Muscle of leg (tissue), 9 donors: ENCODE results near the gene SNRPN. TPM values are rescaled to one million over a fixed set of nuclear protein-coding genes. Genes with fewer than 3 reads are reported as not detected.

ENCODE experiments used
- polyA plus RNA-seq, 8 donors: library from polyadenylated mRNA; unstranded; fragments of 120-200 nt; gene quantifications; one replicate each; pipeline versions ENCODE4 v1.2.1 to v1.2.3, GENCODE V29; 2013; ENCODE audit warnings: inconsistent platforms in 1 of 8, low replicate concordance in 1 of 8; ENCODE audit not compliant: insufficient read length in 8 of 8, insufficient read depth in 1 of 8
- total RNA-seq: library from RNA; stranded (reverse); fragments of 120-200 nt; gene quantifications from one replicate; pipeline ENCODE4 v1.2.4, GENCODE V29; 2013

The SNRPN gene
- total and polyA plus RNA-seq, 9 donors: 194 to 242 (median 235) TPM

Other genes with a start within 250 kb of the SNRPN start
- 16.7 TPM for gene SNURF, start within 50 bp of the SNRPN start, total RNA-seq
- gene SNURF, start within 50 bp of the SNRPN start, polyA plus RNA-seq: 10 to 100 TPM in 7 of 8 donors, 1 to 10 TPM in 1; 8.4 to 37.9 (median 17.5) TPM